Kidney (tissue), 14 donors: ENCODE data around the gene MIOX. TPM values are rescaled to one million over a fixed set of nuclear protein-coding genes. Genes with fewer than 3 reads are reported as not detected.

Experiments used
- DNase-seq, 5 donors: peaks; one replicate each; pipeline ENCODE4 v3.0.0-alpha.2; 2013 to 2020
- FAIRE-seq: peaks from 2 replicates; lab custom pipeline; 2012; peaks lifted over from hg19 to GRCh38; lab: Jason Lieb, UNC
- H3K27ac ChIP-seq, 2 donors: one replicate each; pipeline ENCODE4 v1.7.0; 2013; ENCODE audit warnings: low read depth in 2 of 2, low read length in 2 of 2, inconsistent platforms in 1 of 2
- H3K27me3 ChIP-seq: one replicate; pipeline ENCODE4 v1.7.1; 2013; ENCODE audit warnings: low read length, inconsistent platforms; ENCODE audit not compliant: control insufficient read depth, insufficient read depth
- H3K36me3 ChIP-seq, 3 donors: one replicate each; pipeline versions ENCODE4 v1.7.0 to v1.7.1; 2013; ENCODE audit warnings: low read length in 3 of 3, control low read depth in 1 of 3, inconsistent platforms in 1 of 3; ENCODE audit not compliant: insufficient read depth in 3 of 3, control insufficient read depth in 2 of 3
- H3K4me1 ChIP-seq, 3 donors: one replicate each; pipeline versions ENCODE4 v1.7.0 to v1.7.1; 2013; ENCODE audit warnings: low read length in 3 of 3, inconsistent platforms in 1 of 3, low read depth in 1 of 3; ENCODE audit not compliant: control insufficient read depth in 2 of 3, insufficient read depth in 2 of 3
- H3K4me3 ChIP-seq, 3 donors: one replicate each; pipeline versions ENCODE4 v1.7.0 to v1.8.1; 2013; ENCODE audit warnings: low read length in 3 of 3, control low read depth in 1 of 3, inconsistent platforms in 1 of 3
- H3K9ac ChIP-seq, 3 donors: one replicate each; pipeline versions ENCODE4 v1.7.0 to v1.7.1; 2013; ENCODE audit warnings: low read length in 3 of 3, control low read depth in 1 of 3, inconsistent platforms in 1 of 3
- H3K9me3 ChIP-seq, 3 donors: one replicate each; pipeline versions ENCODE4 v1.7.0 to v1.7.1; 2013; ENCODE audit warnings: low read length in 3 of 3, control low read depth in 1 of 3, inconsistent platforms in 1 of 3; ENCODE audit not compliant: control insufficient read depth in 2 of 3, insufficient read depth in 1 of 3
- intact Hi-C: fragments of 100-400 bp; cut with DNase I; formaldehyde crosslinking; loops from one replicate; pipeline ENCODE4 v1.11.1; 2022
- polyA plus RNA-seq: library from polyadenylated mRNA; stranded (reverse); fragments of 350-450 nt; fragmentation: Illumina TruSeq; extraction: RNeasy Lipid Tissue Mini Kit (QIAGEN cat#74804); gene quantifications from one replicate; pipeline ENCODE4 v1.2.3, GENCODE V29; 2014; ENCODE audit warnings: low read depth, low replicate concordance; ENCODE audit not compliant: insufficient read depth
- total RNA-seq: library from RNA; stranded (reverse); fragmentation: NEBNext Ultra II Directional; extraction: Animal tissue kit (Norgen Biotek cat#: 25700); gene quantifications from one replicate; pipeline ENCODE4 v1.2.1, GENCODE V29; 2021
- TF ChIP-seq, protein P1 (sequence below): IDR thresholded peaks from 3 replicates; pipeline ENCODE4 v1.5.1; 2012; ENCODE audit warnings: mild to moderate bottlenecking, moderate library complexity, borderline replicate concordance; ENCODE audit not compliant: insufficient read depth; ENCODE audit errors: extremely low read depth
- donor health status: control.
- donor health status: control.
- donor health status: control.
- donor health status: control.
- donor health status: control.
- donor health status: DM: yes; HTN: yes; CAD: no.
- donor health status: Normal renal cell carcinoma (clear cell type).

Gene MIOX
- total and polyA plus RNA-seq, 2 donors from 2014 or later: 3.5 to 455 TPM

DNA sequence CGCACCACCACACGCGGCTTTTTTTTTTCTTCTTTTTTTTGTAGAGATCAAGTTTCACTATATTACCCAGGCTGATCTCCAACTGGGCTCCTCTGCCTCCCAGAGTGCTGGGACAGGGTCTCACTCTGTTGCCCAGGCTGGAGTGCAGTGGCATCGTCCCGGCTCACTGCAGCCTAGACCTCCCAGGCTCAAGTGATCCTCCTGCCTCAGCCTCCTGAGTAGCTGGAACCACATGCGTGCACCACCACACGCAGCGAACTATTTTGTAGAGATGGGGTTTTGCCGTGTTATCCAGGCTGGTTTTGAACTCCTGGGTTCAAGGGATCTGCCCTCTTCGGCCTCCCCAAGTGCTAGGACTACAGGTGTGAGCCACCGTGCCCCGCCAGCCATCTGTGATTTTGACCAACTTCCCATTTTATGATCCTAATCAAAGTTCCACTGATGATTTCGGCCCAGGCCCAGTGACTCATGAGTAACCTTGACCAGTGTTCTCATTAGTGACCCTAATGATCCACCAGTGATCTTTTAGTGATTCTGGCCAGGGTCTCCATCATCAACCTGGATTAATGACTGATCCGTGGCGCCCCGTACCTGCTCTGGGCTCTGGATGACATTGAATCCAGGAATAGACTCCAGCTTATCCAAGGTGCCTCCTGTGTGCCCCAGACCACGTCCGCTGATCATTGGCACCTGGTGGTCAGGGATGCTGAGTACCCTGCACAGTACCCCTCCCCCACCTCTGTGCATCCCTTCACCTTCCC is 41.4 kb downstream of the MIOX start:
- DNase-seq (peak in 1 of 5 donors; percentile 58), FAIRE-seq (no peak)
- intact Hi-C loops: no loop called here
- TF ChIP-seq, protein P1, sequence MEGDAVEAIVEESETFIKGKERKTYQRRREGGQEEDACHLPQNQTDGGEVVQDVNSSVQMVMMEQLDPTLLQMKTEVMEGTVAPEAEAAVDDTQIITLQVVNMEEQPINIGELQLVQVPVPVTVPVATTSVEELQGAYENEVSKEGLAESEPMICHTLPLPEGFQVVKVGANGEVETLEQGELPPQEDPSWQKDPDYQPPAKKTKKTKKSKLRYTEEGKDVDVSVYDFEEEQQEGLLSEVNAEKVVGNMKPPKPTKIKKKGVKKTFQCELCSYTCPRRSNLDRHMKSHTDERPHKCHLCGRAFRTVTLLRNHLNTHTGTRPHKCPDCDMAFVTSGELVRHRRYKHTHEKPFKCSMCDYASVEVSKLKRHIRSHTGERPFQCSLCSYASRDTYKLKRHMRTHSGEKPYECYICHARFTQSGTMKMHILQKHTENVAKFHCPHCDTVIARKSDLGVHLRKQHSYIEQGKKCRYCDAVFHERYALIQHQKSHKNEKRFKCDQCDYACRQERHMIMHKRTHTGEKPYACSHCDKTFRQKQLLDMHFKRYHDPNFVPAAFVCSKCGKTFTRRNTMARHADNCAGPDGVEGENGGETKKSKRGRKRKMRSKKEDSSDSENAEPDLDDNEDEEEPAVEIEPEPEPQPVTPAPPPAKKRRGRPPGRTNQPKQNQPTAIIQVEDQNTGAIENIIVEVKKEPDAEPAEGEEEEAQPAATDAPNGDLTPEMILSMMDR: no peak
- Histone ChIP-seq H3K9me3 (no peaks in the 10 kb centered on the region), H3K9ac (no peak overlapping the region), H3K4me3 (no peak overlapping the region), H3K4me1 (peaks cover 0 to 28% (median 11%) of the 10 kb centered on the region in 3 donors), H3K36me3 (peaks cover 0 to 6% (median 0%) of the 10 kb centered on the region in 3 donors), H3K27me3 (peaks cover 7% of the 10 kb centered on the region), H3K27ac (no peak overlapping the region)

DNA sequence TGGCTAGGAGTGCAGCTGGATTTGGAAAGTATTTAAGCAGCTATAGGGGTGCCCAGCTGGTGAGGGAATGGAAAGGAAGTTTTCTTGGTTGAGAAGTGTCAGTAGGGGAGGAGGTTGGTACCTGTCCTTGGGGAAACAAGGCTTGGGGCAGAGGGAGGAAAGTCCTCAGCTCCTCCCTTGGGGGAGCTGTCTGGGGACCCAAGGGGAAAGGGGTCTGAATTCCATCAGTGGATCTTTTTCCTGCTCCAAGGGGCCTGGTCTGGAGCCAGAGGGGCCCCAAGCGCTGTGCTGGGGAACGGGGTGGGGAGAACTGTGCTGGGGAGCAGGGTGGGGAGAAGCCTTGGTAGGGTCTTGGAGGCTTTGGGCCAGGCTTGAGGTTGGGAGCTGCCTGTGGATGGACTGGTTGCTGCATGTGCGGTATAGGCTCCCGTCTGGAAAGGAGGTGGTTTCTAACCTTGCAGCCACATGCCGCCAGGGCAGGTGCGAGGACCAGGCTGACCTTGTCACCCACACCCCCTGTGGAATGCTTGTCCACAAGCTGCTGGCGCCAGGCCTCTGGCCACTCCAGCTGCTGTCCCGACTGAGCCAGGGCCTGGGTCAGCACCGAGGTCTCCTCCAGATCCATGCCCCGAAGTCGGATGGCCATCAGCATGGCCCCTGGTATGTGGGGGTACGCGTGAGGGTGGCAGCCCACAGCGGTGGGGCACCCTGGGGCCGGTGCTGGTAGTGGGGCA is 42.2 kb downstream of the MIOX start:
- peak overlapping the region; percentile 87 to 96 for H3K27ac ChIP-seq
- peaks cover 0 to 28% (median 11%) of the 10 kb centered on the region in 3 donors for H3K4me1 ChIP-seq
- TF ChIP-seq, protein P1: no peak
- H3K27me3 ChIP-seq: peaks cover 7% of the 10 kb centered on the region
- H3K9ac ChIP-seq: peak overlapping the region in 1 of 3 donors; percentile 12
- intact Hi-C loops: no loop called here
- H3K9me3 ChIP-seq: no peaks in the 10 kb centered on the region
- FAIRE-seq: no peak
- no peaks in the 10 kb centered on the region for H3K36me3 ChIP-seq
- DNase-seq: peak in 1 of 5 donors; percentile 58
- H3K4me3 ChIP-seq: peak overlapping the region in 1 of 3 donors; percentile 45

DNA sequence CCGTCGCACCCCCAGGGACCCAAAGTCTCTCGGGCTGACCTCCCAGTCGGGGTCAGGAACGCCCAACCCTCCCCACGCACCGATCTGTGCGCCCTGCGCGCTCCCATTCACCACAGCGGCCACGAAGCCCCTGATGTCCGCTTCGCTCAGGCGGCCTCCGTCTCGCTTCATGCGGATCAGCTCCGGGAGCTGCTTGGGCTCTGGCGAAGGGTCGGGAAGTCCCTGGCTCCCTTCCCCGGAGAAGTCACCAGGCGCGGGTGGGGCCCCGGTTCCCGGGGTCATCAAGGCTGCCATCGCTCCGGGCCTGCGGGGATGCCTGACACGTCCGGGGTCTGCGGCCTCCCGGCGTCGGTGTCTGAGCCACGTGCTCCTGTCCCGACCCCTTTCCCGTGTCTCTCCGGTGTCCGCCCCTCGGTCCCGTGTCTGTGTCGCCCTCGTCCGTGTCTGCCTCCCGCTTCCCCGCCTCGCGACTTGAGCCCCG is 42.8 kb downstream of the MIOX start:
- intact Hi-C loops: no loop called here
- TF ChIP-seq, protein P1: no peak
- Histone ChIP-seq H3K9me3 (no peaks in the 10 kb centered on the region), H3K36me3 (no peaks in the 10 kb centered on the region), H3K4me3 (peak overlapping the region in 1 of 3 donors; percentile 45), H3K9ac (peak overlapping the region in 1 of 3 donors; percentile 12), H3K27ac (peak overlapping the region; percentile 87 to 96), H3K4me1 (peaks cover 0 to 24% (median 5%) of the 10 kb centered on the region in 3 donors), H3K27me3 (peaks cover 7% of the 10 kb centered on the region)
- DNase-seq (peak in 2 of 5 donors; percentile 69 to 93), FAIRE-seq (no peak)
